HPDE6-E6E7 (cell line): ENCODE results near the gene OSBP2.
A peak's percentile ranks its signal among the peaks of the same experiment; 100 is the strongest.
"Not testable (repeated sequence)": the region's sequence is repeated elsewhere in the genome, so short reads cannot be mapped to it uniquely, and the experiment has no call there.

ENCODE experiments used
- DNase-seq: peaks from one replicate; pipeline ENCODE4 v3.0.0; 2011; ENCODE audit warnings: missing footprints; ENCODE audit errors: extremely low spot score

OSBP2 gene

GRCh38 chr22:30718938-30719337 is 24.3 kb downstream of the OSBP2 start:
- DNase-seq = no peak

- DNase-seq = no peak
These were observed 25.7 kb downstream of the OSBP2 start for GRCh38 chr22:30720263-30720837.

DNA sequence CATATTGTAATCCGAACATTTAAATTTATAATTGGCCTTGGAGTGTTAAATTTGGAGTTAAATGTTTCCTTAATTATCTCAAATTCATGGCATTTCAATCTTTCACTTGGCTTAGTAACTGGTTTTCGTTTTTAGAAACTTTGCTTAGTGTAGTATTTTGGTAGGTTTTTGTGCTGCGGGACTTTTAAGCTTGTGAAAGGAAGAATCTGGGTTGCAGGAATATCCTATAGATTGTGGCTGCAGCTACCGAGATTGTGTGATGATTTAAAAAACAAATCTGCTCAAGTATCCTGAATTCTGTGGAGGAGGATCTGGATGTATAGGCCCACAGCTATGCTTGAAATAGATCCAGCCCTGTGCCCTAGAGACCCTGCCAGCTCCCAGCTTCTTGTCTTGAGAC is 27.1 kb downstream of the OSBP2 start:
- DNase-seq = no peak

DNA sequence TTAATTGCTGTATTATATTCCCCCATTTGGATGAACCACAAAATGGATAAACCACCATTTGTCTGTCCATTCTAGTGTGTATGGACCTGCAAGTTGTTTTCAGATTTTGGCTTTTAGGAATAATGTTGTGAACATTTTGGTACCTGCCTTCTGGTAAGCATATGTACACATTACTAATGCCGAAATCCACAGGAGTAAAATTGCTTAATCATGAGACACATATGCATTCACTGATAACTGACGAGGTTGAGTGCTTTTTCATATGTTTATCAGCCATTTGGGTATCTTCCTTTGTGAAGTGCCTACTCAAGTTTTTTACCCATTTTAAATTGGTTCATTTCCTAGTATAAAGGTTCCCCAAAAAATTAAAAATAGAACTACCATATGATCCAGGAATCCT is 34.2 kb downstream of the OSBP2 start:
- DNase-seq = no peak

DNA sequence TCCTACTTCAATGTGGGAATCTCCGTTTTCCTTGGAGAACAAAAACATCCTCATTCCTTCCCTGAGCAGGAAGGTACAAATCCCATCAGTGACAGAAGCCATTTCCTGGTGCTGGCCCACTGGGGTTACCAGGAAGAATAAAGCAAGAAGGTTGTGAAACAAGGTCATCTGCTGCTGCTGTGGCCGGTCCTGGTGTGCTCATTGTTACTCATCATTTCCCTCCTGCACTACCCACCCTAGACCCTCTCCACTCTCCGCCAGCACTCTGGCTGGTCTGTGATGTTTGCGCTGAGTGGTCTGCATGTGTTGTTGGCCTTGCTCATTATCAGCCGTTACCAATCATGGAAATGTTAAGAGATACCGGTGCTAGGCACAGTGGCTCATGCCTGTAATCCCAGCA is 37.0 kb downstream of the OSBP2 start:
- no peak for DNase-seq

DNA sequence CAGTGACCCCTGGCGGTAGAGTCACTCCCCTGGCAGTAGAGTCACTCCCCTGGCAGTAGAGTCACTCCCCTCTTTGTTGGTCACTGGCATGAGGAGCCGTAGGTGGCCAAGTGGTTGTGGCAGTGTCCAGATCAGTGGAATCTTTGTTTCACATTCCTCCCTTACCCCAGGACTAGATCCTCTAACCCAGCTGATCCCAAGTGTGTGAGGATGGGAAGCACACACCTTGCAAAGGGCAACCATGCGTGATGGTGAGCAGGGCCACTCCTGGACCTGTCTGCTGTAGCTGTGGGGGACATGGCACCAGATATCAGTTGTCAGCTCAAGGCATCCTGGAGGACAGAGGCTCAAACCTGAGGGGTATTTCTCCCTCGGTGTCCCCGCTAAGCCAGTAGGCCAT is 37.8 kb downstream of the OSBP2 start:
- DNase-seq = no peak

DNA sequence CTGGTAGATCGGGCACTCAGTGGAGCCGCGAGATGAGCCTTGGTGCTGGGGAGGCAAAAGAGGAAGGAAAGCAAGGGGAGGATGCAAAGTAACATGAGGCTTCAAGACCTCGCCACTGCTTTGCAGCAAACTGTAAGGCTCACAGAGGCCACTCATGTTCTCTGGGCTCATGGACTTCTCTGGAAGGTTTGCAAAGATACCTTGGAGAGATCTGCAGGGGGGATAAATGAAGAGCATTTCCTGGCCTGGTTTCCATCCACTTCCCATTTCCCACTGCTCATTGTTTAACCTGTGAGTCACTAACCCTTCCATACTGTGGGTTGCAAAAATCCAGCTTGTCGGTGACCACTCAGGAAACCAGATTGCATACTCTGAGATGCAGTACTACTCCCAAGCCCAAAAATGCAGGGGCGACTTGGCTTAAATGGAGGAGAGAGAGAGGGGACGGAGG is 38.5 kb downstream of the OSBP2 start:
- no peak for DNase-seq

- DNase-seq = not testable (repeated sequence)
These were observed 45.3 kb downstream of the OSBP2 start for GRCh38 chr22:30740007-30740406.

- DNase-seq = not testable (repeated sequence)
These were observed 45.8 kb downstream of the OSBP2 start for GRCh38 chr22:30740511-30740910.

GRCh38 chr22:30742291-30743256 is 47.9 kb downstream of the OSBP2 start:
- DNase-seq = no peak

DNA sequence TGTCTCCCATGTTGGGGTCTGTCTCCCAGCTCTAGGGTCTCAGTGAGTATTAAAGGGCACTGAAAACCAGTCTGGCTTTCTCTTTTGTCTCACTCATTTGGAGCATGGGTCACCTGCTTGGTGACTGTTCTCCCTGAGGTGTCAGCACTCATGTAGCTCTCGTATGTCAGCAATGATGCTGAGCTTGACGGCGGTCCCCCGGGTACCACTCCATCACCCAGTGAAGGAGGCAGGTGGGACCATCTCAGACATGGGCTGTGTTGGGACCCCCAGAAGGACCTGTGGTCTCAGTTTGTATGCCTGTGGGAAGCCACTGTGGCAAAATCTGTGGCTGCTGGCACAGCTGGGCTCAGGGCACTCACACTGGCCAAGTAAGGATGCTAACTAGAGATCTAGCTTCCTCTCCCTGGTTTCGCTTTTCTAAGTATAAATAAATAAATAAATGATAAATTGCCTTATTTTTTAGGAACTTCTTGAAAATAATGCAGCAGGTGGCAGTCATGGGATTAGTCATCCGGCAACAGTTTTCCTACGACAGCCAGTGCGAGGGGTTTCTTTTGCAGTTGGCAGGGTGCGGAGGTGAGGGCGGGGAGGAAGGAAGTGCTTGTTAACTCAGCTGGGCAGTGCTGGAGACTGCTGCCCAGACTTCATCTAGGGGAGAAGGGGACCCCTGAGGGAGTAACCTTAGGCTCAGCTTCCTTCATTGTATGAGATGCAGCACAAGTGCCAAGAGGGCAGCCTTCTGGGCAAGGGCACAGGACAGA is 48.8 kb downstream of the OSBP2 start:
- no peak for DNase-seq

DNA sequence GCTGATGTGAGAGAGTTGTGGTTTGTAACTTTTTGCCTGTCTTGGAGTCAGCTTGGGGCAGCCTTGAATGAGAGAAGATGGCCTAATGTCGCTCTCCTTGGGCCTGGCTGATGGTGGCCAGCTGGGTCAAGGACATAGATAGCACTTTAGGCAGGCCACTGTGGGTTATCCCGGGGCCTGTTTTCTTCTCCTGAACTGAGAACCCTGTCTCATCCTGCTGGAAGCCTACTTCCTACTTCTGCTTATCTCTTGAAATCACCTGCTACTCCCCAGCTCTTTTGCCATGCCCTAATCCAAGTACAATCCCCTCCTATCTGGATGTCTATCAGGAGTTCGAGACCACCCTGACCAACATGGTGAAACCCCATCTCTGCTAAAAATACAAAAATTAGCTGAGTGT is 49.5 kb downstream of the OSBP2 start:
- DNase-seq = no peak

GRCh38 chr22:30747493-30747892 is 52.8 kb downstream of the OSBP2 start:
- DNase-seq = no peak

- no peak for DNase-seq
These were observed 54.6 kb downstream of the OSBP2 start for GRCh38 chr22:30749272-30749671.

DNA sequence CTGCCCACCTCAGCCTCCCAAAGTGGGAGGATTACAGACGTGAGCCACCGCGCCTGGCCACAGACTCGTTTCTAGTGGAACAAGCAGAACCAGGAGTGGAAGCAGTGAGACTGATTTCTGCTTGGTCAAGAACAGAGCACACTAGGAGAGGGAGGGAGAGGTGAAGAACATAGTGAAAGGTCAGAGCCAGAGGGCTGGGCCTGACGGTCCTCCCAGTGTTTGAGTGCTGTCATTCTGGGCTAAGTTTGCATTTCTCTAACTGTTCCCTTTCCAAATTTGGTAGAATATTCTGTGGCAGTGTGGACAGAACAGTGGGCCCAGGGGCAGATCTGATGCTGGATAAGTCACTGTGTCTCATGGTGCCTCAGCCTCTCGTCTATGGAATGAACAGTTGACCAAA is 55.2 kb downstream of the OSBP2 start:
- no peak for DNase-seq

- no peak for DNase-seq
These were observed 56.9 kb downstream of the OSBP2 start for GRCh38 chr22:30751529-30751928.

DNA sequence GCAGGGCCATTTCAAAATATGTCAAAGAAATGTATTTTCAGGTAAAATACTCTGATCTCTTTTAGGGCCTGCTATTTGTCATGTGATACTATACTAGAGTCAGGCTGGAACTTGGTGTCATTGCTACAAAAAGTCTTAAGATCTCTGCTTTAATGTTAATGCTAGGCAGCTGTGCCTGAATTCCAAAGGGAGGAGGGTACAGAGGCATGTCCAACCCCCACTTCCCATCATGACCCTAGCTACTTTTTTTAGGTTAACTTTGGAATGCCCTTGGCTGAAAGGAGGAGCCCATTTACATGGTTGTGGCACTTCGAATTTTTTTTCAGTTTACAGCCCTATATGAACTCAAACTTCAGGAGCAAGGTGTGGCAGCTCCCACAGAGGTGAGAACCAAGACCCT is 58.1 kb downstream of the OSBP2 start:
- no peak for DNase-seq

DNA sequence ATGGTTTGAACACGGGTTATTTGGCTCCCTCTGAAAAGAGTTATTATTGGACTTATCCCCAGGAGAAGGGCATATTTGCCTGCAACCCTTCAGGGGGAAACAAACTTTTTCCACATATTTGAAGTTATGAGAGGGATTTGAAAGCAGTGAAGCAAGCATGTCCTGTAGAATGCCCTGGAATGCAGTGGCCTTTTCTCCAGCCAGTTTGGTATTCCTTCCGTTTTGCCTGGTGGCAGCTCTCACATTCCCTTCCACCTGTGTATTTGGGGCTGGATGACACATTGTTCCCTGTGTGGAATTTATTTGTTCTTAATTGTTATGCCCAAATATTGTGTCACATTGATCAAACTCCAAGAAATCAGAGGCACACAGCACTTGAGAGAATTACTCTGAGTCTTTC is 59.0 kb downstream of the OSBP2 start:
- no peak for DNase-seq

GRCh38 chr22:30754521-30754920 is 59.8 kb downstream of the OSBP2 start:
- no peak for DNase-seq

DNA sequence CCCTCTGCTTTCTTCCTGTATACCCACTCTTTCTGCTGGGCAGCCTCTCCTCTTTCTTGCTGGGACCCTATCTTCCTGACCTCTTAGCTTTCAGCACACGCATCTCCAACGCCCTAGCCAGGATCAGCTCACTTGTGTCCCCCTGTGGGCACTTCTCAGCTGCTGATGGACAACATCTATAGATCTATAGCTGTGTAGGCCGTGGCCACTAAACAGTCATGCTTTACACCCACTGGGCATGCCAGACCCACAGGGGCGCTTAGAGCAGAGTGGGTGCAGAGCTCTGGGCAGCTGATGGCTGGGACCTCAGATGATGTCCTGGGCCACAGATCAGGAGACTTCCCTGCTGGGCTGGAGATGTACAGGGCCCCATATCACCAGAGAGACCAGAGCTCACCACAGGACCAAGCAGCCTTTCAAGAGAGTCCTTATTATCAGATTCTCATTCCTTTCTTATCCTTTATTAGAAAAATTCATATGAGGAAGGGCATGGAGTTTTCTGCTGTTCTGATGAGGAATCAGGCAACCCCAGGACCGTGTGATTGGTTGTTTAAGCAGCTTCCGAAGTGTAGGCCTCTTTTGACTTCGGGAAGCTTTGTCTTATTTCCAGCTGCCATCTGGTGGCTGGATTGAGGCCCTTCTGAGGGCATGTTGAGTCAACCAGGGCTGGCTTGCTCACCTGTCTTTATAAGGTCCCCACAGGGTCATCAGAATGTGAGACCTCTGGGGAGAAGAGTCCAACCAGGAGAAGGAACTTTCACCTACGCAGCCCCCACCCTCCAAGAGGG is 60.5 kb downstream of the OSBP2 start:
- DNase-seq = peak; percentile 77

DNA sequence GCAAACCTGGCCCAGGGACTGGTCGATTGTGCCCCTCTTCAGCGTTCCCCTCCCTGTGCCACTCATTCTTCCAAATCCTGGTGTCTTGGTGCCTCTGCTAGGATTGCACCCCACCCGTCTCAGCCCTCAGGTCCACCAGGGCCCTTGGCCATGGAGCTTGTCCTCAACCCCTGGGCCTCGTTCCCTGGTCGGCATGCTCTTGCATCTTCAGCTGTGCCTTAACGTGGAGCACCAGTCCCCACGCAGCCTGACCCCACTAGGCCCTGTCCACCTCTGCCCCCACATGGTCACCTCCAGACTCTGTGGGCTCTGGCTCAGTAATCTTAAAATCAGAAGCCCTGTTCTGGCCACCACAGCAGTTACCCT is 61.1 kb downstream of the OSBP2 start:
- DNase-seq = no peak
